GM23338 (cell line): ENCODE measurements around the gene ACD. TPM values are rescaled to one million over a fixed set of nuclear protein-coding genes. Genes with fewer than 3 reads are reported as not detected.

Experiments
- ATAC-seq: fragments of 200-7000 bp; cut with Tn5 transposase; 3 replicates; pipeline ENCODE4 v1.9.1; 2020
- DNase-seq: peaks from one replicate; pipeline ENCODE4 v3.0.0-alpha.2; 2015; ENCODE audit warnings: low spot score
- H2AFZ ChIP-seq: fragments of 200-600 bp; sonication (generic); 2 replicates; pipeline ENCODE4 v1.8.0; 2016; ENCODE audit warnings: antibody characterized with exemption, mild to moderate bottlenecking, moderate library complexity
- H3F3A ChIP-seq: fragments of 200-600 bp; sonication (generic); replicated peaks from 2 replicates; pipeline ENCODE4 v1.8.0; 2017; ENCODE audit warnings: antibody characterized with exemption, mixed run types, low read depth
- H3K27ac ChIP-seq: fragments of 200-600 bp; sonication (generic); 2 replicates; pipeline ENCODE4 v1.6.1; 2016; ENCODE audit warnings: low read depth
- H3K27me3 ChIP-seq: fragments of 200-600 bp; sonication (generic); 2 replicates; pipeline ENCODE4 v1.8.0; 2016; ENCODE audit warnings: mild to moderate bottlenecking, mixed run types, moderate library complexity; ENCODE audit not compliant: insufficient read depth
- H3K36me3 ChIP-seq: fragments of 200-600 bp; sonication (generic); 2 replicates; pipeline ENCODE4 v1.8.0; 2016; ENCODE audit warnings: mild to moderate bottlenecking; ENCODE audit not compliant: insufficient read depth
- H3K4me1 ChIP-seq: fragments of 200-600 bp; sonication (generic); 2 replicates; pipeline ENCODE4 v1.8.0; 2016; ENCODE audit warnings: mild to moderate bottlenecking, moderate library complexity; ENCODE audit not compliant: insufficient read depth
- H3K4me2 ChIP-seq: fragments of 200-600 bp; sonication (generic); 2 replicates; pipeline ENCODE4 v1.7.1; 2017; ENCODE audit warnings: mixed run types
- H3K4me3 ChIP-seq: fragments of 200-600 bp; sonication (generic); 2 replicates; pipeline ENCODE4 v1.6.1; 2016; ENCODE audit warnings: mixed run types
- H3K79me2 ChIP-seq: fragments of 200-600 bp; sonication (generic); replicated peaks from 2 replicates; pipeline ENCODE4 v1.8.0; 2017; ENCODE audit warnings: mild to moderate bottlenecking; ENCODE audit not compliant: insufficient read depth
- H3K9me2 ChIP-seq: fragments of 200-600 bp; sonication (generic); 2 replicates; pipeline ENCODE4 v1.8.0; 2017; ENCODE audit not compliant: insufficient read depth
- H4K20me1 ChIP-seq: fragments of 200-600 bp; sonication (generic); replicated peaks from 2 replicates; pipeline ENCODE4 v1.8.0; 2017; ENCODE audit warnings: mild to moderate bottlenecking; ENCODE audit not compliant: insufficient read depth
- H3K27ac Mint-ChIP-seq: 2 replicates; pipeline ENCODE4 v1.8.0; 2020; ENCODE audit warnings: inconsistent platforms, mild to moderate bottlenecking, moderate library complexity, mixed read lengths
- H3K27me3 Mint-ChIP-seq: 3 replicates; pipeline ENCODE4 v1.8.0; 2022; ENCODE audit warnings: low read depth, mild to moderate bottlenecking, moderate library complexity, mixed read lengths, inconsistent platforms; ENCODE audit not compliant: insufficient read depth, poor library complexity
- H3K36me3 Mint-ChIP-seq: 3 replicates; pipeline ENCODE4 v1.8.0; 2021; ENCODE audit warnings: low read depth, mild to moderate bottlenecking, inconsistent platforms, moderate library complexity, mixed read lengths
- H3K4me1 Mint-ChIP-seq: 3 replicates; pipeline ENCODE4 v1.8.0; 2020; ENCODE audit warnings: mild to moderate bottlenecking, inconsistent platforms, mixed read lengths
- H3K4me3 Mint-ChIP-seq: 3 replicates; pipeline ENCODE4 v1.8.0; 2021; ENCODE audit warnings: moderate library complexity, mild to moderate bottlenecking, inconsistent platforms, mixed read lengths
- H3K9me3 Mint-ChIP-seq: 3 replicates; pipeline ENCODE4 v1.8.0; 2020; ENCODE audit warnings: moderate library complexity, mild to moderate bottlenecking, inconsistent platforms, mixed read lengths
- CREB1 ChIP-seq: fragments of 250-450 bp; sonication (Bioruptor Pico); IDR thresholded peaks from 2 replicates; pipeline ENCODE4 v1.5.0; 2020; ENCODE audit warnings: low read depth, mild to moderate bottlenecking, moderate library complexity
- CTCF ChIP-seq, 2 experiments: fragments of 200-600 bp in 1 of 2; sonication (generic) in 1 of 2; conservative IDR thresholded peaks; 2 replicates each; pipeline versions ENCODE4 v1.5.1 to v1.6.1; 2016 to 2017; ENCODE audit warnings: antibody characterized with exemption in 2 of 2, low read depth in 2 of 2, mild to moderate bottlenecking in 2 of 2, moderate library complexity in 1 of 2
- EZH2 ChIP-seq: fragments of 200-600 bp; sonication (generic); IDR thresholded peaks from one replicate; pipeline ENCODE4 v1.8.0; 2017; ENCODE audit warnings: antibody characterized with exemption, mild to moderate bottlenecking, low read depth; ENCODE audit not compliant: unreplicated experiment
- EZH2phosphoT487 ChIP-seq: fragments of 200-600 bp; sonication (generic); IDR thresholded peaks from one replicate; pipeline ENCODE4 v1.8.1; 2018; ENCODE audit warnings: antibody characterized with exemption; ENCODE audit not compliant: unreplicated experiment
- JUNB ChIP-seq: IDR thresholded peaks from one replicate; pipeline ENCODE4 v1.6.1; 2016; ENCODE audit warnings: antibody characterized with exemption; ENCODE audit not compliant: unreplicated experiment
- NANOG ChIP-seq: IDR thresholded peaks from 2 replicates; pipeline ENCODE4 v1.6.1; 2016; ENCODE audit warnings: antibody characterized with exemption, borderline replicate concordance
- POLR2AphosphoS5 ChIP-seq: IDR thresholded peaks from 2 replicates; pipeline ENCODE4 v1.6.1; 2016; ENCODE audit warnings: antibody characterized with exemption, low read depth
- STAT1 ChIP-seq: IDR thresholded peaks from one replicate; pipeline ENCODE4 v1.6.1; 2016; ENCODE audit warnings: antibody characterized with exemption; ENCODE audit not compliant: unreplicated experiment
- ZNF114 ChIP-seq: fragments of 250-450 bp; sonication (Bioruptor Pico); IDR thresholded peaks from 2 replicates; pipeline ENCODE4 v1.5.0; 2020; ENCODE audit warnings: mild to moderate bottlenecking, moderate library complexity
- polyA plus RNA-seq: library from polyadenylated mRNA; unstranded; fragments of >200 nt; fragmentation: Nextera tagmentation; extraction: Ambion mirVana; gene quantifications from 2 replicates; pipeline ENCODE4 v1.2.1, GENCODE V29; 2016
- total RNA-seq: library from RNA; depleted of rRNA; stranded (reverse); fragments of >200 nt; shearing (Covaris generic); gene quantifications from 2 replicates; pipeline ENCODE4 v1.2.3, GENCODE V29; 2014
- TF ChIP-seq, protein P1 (sequence below): IDR thresholded peaks from one replicate; pipeline ENCODE4 v1.6.1; 2018; ENCODE audit warnings: antibody characterized with exemption; ENCODE audit not compliant: unreplicated experiment
- TF ChIP-seq, protein P2 (sequence below): IDR thresholded peaks from 2 replicates; pipeline ENCODE4 v1.6.1; 2016; ENCODE audit warnings: antibody characterized with exemption

The ACD gene
- total and polyA plus RNA-seq, 2 experiments from 2014 or later, result 38.7 to 51.7 TPM

DNA sequence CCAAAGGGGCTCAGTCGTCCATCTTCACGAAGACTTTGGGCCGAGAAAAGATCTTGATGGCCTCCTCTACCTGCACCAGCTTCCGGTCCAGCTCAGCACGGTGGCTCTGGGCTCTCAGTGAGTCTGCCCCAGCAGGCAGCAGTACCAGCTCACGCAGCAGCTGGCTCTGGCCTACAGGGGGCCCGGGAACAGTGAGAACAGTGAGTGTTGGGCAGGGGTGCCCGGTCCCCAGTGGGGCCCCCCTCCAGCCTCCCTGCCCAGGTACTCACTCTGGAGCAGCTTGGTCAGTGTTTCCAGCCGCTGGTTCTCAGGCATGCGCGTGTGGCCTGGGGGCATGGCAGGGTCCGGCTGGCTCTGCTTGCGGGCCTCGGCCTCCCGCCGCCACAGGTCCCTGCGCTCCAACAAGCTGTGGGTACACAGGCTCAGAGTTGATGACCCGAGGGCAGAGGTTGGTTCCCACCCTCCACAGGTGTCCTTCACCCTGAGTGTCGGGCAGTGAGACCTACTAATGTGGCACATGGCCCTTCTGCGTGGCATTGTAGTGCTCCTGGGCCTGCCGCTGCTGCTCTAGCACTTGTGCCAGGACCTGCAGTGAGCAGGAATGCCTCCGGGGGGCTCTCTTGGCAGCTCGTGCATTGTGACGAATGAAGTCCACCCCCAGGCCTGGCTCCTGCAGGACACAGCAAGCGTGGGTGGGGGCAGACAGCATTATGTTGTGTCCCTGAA is 3.3 kb upstream of the ACD start:
- H3K79me2 ChIP-seq, result no peaks in the 10 kb centered on the region
- H3K4me1 ChIP-seq, result peaks cover 14% of the 10 kb centered on the region; the same call in 1 of the 2 replicates
- peaks cover 30% of the 10 kb centered on the region for H3F3A ChIP-seq
- no peak overlapping the region for H3K27ac ChIP-seq
- H3K9me2 ChIP-seq, result no peaks in the 10 kb centered on the region
- TF ChIP-seq EZH2 (no peak), CTCF (conservative IDR thresholded peaks at IDR 0.05; ENCODE audit: low read depth in 2 of 2) (peak; percentile 55 to 67)
- H3K27ac Mint-ChIP-seq, result no peak overlapping the region
- peaks cover 3% of the 10 kb centered on the region for H3K36me3 Mint-ChIP-seq
- H3K27me3 Mint-ChIP-seq, result peaks cover 27% of the 10 kb centered on the region
- H3K27me3 ChIP-seq, result peaks cover 10% of the 10 kb centered on the region
- H4K20me1 ChIP-seq, result peaks cover 5% of the 10 kb centered on the region; the same call in 1 of the 2 replicates
- H3K36me3 ChIP-seq, result no peaks in the 10 kb centered on the region
- no peak overlapping the region for H3K4me3 ChIP-seq
- peaks cover 20% of the 10 kb centered on the region for H3K4me1 Mint-ChIP-seq
- peak overlapping the region; percentile 57; the same call in 2 of the 3 replicates for H3K4me3 Mint-ChIP-seq
- H3K4me2 ChIP-seq, result no peak overlapping the region
- H2AFZ ChIP-seq, result no peak overlapping the region
- DNase-seq (peak; percentile 85), ATAC-seq (peak; percentile 1; the same call in 1 of the 3 replicates)
- no peaks in the 10 kb centered on the region; the same call in 2 of the 3 replicates for H3K9me3 Mint-ChIP-seq

- H3K4me1 Mint-ChIP-seq, result peaks cover 20% of the 10 kb centered on the region
- Histone ChIP-seq H3K4me3 (no peak overlapping the region), H3K4me2 (no peak overlapping the region), H4K20me1 (peaks cover 5% of the 10 kb centered on the region; the same call in 1 of the 2 replicates), H3K79me2 (no peaks in the 10 kb centered on the region), H3K27me3 (peaks cover 10% of the 10 kb centered on the region), H3K27ac (no peak overlapping the region), H3K36me3 (no peaks in the 10 kb centered on the region), H3K4me1 (peaks cover 13% of the 10 kb centered on the region; the same call in 1 of the 2 replicates), H3F3A (peaks cover 27% of the 10 kb centered on the region), H3K9me2 (no peaks in the 10 kb centered on the region), H2AFZ (no peak overlapping the region)
- peaks cover 32% of the 10 kb centered on the region for H3K27me3 Mint-ChIP-seq
- H3K4me3 Mint-ChIP-seq, result no peak overlapping the region
- ATAC-seq (no peak), DNase-seq (no peak)
- H3K9me3 Mint-ChIP-seq, result no peaks in the 10 kb centered on the region; the same call in 2 of the 3 replicates
- H3K36me3 Mint-ChIP-seq, result peaks cover 3% of the 10 kb centered on the region
- no peak overlapping the region for H3K27ac Mint-ChIP-seq
- TF ChIP-seq, protein P1, sequence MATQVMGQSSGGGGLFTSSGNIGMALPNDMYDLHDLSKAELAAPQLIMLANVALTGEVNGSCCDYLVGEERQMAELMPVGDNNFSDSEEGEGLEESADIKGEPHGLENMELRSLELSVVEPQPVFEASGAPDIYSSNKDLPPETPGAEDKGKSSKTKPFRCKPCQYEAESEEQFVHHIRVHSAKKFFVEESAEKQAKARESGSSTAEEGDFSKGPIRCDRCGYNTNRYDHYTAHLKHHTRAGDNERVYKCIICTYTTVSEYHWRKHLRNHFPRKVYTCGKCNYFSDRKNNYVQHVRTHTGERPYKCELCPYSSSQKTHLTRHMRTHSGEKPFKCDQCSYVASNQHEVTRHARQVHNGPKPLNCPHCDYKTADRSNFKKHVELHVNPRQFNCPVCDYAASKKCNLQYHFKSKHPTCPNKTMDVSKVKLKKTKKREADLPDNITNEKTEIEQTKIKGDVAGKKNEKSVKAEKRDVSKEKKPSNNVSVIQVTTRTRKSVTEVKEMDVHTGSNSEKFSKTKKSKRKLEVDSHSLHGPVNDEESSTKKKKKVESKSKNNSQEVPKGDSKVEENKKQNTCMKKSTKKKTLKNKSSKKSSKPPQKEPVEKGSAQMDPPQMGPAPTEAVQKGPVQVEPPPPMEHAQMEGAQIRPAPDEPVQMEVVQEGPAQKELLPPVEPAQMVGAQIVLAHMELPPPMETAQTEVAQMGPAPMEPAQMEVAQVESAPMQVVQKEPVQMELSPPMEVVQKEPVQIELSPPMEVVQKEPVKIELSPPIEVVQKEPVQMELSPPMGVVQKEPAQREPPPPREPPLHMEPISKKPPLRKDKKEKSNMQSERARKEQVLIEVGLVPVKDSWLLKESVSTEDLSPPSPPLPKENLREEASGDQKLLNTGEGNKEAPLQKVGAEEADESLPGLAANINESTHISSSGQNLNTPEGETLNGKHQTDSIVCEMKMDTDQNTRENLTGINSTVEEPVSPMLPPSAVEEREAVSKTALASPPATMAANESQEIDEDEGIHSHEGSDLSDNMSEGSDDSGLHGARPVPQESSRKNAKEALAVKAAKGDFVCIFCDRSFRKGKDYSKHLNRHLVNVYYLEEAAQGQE, result no peak
- TF ChIP-seq STAT1 (no peak), EZH2 (no peak), EZH2phosphoT487 (no peak), NANOG (no peak), ZNF114 (no peak), JUNB (no peak), POLR2AphosphoS5 (no peak), CREB1 (CRISPR knock-in tag) (no peak)
- TF ChIP-seq, protein P2, sequence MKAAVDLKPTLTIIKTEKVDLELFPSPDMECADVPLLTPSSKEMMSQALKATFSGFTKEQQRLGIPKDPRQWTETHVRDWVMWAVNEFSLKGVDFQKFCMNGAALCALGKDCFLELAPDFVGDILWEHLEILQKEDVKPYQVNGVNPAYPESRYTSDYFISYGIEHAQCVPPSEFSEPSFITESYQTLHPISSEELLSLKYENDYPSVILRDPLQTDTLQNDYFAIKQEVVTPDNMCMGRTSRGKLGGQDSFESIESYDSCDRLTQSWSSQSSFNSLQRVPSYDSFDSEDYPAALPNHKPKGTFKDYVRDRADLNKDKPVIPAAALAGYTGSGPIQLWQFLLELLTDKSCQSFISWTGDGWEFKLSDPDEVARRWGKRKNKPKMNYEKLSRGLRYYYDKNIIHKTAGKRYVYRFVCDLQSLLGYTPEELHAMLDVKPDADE, result no peak
These were observed 2.6 kb upstream of the ACD start for GRCh38 chr16:67662653-67663010.
